Endometrial microvascular endothelial cells (primary cell): Measurements from ENCODE around the gene LRRC30. TPM values are rescaled to one million over a fixed set of nuclear protein-coding genes. Genes with fewer than 3 reads are reported as not detected.

Experiments used
- total RNA-seq: library from RNA; depleted of rRNA; stranded (reverse); fragments of >200 nt; gene quantifications from one replicate; pipeline ENCODE4 v1.2.3, GENCODE V29; 2015; ENCODE audit errors: inconsistent ontology term

Gene LRRC30
- total RNA-seq, 1 donor from 2014 or later: not detected

Other genes with a start within 250 kb of the LRRC30 start
- 0.19 TPM for gene LAMA1, start 113.3 kb upstream of the LRRC30 start, total RNA-seq